IPS-11a (cell line): ENCODE measurements around the gene EDEM2.
"Not testable (repeated sequence)": the region's sequence is repeated elsewhere in the genome, so short reads cannot be mapped to it uniquely, and the experiment has no call there.

ENCODE experiments used
- H3K4me3 ChIP-seq: one replicate; pipeline ENCODE4 v1.5.1; 2013; ENCODE audit warnings: low read depth, low read length, control low read depth

Gene EDEM2

GRCh38 chr20:35168701-35169409 lies 21.7 kb upstream of the EDEM2 start:
- H3K4me3 ChIP-seq, result not testable (repeated sequence)

DNA sequence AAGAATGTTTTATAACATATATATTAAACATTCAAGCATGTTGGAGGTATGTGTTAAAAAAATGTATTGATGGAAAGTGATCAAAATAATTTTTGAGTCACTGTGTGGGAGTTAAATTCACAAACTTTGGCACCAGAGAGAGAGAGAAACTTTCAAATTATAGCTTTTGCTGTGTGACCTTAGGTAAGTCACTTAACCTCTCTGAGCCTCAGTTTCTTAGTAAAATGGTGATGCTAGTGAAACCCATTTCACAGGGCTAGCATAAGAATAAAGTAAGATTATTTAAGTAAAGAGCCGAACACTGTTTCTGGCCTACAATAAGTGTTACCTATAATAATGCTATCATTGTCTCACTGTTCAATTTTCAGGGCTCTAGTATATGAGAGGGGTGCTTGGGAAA lies 20.7 kb upstream of the EDEM2 start:
- H3K4me3 ChIP-seq, result no peak overlapping the region

GRCh38 chr20:35166242-35166830 lies 19.2 kb upstream of the EDEM2 start:
- no peak overlapping the region for H3K4me3 ChIP-seq

DNA sequence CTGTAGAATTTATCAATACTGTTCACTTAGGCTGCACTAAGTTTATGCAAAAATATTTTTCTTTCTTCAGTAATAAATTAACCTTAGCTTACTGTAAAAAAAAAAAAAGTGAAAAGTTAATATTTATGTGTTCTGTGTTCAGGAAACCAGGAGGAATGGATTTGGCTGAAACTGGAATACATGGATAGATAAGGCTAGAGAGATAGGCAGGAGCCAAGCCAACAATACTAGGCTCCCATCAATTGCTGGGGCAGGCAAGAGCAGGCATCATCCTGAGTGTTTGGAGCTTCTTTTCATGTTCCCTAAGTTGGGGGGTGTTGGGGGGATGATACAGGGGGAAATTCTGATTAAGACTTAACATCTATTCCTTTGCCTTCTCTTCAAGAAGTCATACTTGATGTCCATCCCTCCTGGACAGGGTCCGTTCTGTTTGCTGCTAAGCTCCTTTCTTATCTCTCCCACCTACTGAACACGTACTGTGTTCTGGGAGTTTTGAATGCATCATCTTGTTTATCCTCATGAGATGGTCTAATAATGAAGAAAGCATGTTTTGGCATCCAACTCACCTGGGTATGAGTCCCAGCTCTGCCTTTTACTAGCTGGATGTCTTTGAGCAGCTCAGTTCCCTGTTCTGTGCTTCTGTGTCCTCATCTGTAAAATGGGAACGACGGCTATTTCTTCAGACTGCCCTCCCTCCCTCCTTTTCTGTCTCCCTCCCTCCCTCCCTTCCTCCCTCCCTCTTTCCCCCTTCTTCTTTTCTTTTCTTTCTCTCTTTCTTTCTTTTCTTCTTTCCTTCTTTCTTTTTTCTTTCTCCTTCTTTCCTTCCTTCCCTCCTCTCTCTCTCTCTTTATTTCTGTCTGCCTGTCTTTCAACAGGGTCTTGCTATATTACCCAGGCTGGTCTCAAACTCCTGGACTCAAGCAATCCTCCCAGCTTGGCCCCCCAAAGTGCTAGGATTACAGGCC lies 18.4 kb upstream of the EDEM2 start:
- no peak overlapping the region for H3K4me3 ChIP-seq

DNA sequence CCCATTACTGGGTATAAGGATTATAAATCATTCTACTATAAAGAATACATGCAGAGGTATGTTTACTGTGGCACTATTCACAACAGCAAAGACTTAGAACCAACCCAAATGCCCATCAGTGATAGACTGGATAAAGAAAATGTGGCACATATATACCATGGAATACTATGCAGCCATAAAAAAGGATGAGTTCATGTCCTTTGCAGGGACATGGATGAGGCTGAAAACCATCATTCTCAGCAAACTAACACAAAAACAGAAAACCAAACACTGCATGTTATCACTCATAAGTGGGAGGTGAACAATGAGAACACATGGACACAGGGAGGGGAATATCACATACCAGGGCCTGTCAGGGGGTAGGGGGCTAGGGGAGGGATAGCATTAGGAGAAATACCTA lies 17.4 kb upstream of the EDEM2 start:
- H3K4me3 ChIP-seq, result not testable (repeated sequence)

GRCh38 chr20:35160341-35160740 lies 13.2 kb upstream of the EDEM2 start:
- H3K4me3 ChIP-seq, result not testable (repeated sequence)

DNA sequence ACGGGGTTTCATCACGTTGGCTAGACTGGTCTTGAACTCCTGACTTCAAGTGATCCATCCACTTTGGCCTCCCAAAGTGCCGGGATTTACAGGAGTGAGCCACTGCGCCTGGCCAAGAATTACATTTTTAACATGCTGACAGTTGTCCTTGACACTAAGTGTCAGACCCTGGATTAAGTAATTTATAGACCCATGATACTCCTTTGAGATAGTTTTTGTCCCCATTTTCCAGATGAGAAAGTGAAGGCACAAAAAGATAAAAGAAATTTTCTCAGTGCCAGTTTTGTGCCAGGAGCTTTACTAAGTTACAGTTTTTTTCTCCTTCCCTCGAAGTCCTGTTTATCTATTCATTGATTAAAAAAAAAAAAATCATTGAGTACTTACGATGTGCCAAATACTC lies 9.8 kb upstream of the EDEM2 start:
- H3K4me3 ChIP-seq, result no peak overlapping the region

DNA sequence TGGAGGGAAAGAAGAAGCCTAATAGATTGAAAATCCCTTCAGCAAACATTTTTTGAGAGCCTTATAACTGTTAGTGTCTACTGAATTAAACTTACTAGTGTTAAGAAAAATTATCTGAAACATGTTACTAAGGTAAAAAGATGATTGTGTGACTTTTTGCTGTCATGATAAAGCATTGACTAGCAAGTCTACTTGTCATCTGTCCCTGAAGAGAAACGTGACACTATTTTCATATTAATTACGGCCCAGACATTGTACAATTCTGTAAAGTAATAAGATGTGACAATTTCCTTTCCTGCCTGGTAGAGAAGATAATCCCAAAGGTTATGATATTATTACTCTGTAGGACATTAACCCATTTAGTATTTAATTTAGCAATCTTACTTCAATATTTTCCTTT lies 8.8 kb upstream of the EDEM2 start:
- no peak overlapping the region for H3K4me3 ChIP-seq

DNA sequence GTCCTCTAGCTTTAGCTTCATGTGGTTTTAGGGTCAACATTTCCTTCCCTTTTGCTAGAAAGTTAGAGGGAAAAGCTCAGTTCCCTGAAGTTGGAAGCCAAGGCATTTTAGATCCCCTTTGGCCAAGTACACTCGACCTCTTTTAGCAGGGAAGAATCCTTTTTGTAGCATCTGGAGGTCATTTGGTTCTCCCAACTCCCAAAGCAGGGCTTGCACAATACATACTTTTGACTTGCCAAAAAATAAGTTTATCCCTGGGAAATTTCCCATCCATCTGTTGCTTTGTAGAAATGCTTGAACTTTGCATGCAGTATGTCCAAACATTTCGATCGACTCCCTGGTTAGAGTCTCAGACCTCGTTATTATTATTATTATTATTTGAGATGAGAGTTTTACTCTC lies 4.6 kb upstream of the EDEM2 start:
- H3K4me3 ChIP-seq, result no peak overlapping the region

- no peak overlapping the region for H3K4me3 ChIP-seq
Observed at GRCh38 chr20:35150846-35151579, 3.9 kb upstream of the EDEM2 start.

GRCh38 chr20:35147575-35148071 lies 487 bp upstream of the EDEM2 start:
- peak overlapping the region; percentile 92 for H3K4me3 ChIP-seq

GRCh38 chr20:35146299-35146919 lies 727 bp downstream of the EDEM2 start:
- peak overlapping the region; percentile 92 for H3K4me3 ChIP-seq

- H3K4me3 ChIP-seq, result no peak overlapping the region
Observed at GRCh38 chr20:35145141-35145564, 2.0 kb downstream of the EDEM2 start.

- no peak overlapping the region for H3K4me3 ChIP-seq
Observed at GRCh38 chr20:35144694-35145093, 2.4 kb downstream of the EDEM2 start.

DNA sequence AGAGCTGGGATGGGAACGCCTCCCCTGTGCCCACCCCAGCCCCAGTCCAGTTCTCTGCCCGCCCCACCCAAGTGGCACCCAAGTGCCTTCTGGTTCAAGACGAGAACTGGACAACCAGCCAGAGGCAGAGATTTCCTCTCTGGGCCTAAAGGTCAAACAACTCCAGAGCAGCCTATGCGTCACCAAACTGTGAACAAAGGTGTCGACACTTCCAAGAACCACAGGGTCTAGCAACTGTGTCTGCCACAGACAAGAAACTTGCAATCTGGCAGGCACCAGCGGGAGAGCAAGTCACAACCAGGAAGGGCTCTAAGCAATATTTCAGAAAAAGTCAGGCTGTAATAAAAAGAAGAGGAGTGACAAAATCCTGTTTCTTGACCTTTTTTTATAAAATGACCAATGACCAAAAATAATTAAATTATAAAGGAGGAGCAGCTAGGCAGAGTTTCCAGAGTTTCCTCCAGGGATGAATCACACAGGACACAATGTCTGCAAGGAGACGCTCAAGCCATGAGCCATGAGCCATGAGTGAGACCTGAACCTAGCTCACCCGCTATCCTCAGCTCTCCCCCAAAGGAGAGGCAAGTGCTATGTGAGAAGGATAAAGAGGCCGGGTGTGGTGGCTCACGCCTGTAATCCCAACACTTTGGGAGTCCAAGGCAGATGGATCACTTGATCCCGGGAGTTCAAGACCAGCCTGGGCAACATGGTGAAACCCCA lies 11.1 kb downstream of the EDEM2 start:
- H3K4me3 ChIP-seq, result no peak overlapping the region

DNA sequence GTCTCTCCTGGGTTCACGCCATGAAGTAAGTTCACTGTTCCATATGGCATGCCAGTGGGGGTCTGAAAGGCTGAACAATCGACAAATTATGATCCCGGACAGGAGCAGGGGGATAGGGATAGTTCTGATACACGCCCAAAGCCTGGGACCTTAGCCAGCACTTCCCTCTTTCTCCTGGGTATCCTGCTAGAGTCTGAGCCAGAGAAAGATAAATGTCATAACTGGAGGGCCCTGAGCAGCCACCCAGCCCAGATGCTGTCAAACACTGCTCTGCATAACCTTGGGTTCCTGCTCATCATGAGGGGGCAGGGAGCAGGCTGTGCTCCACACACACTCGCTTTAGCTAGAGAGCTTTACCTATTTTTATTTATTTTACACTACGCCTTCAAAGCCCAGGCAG lies 12.3 kb downstream of the EDEM2 start:
- H3K4me3 ChIP-seq, result no peak overlapping the region

DNA sequence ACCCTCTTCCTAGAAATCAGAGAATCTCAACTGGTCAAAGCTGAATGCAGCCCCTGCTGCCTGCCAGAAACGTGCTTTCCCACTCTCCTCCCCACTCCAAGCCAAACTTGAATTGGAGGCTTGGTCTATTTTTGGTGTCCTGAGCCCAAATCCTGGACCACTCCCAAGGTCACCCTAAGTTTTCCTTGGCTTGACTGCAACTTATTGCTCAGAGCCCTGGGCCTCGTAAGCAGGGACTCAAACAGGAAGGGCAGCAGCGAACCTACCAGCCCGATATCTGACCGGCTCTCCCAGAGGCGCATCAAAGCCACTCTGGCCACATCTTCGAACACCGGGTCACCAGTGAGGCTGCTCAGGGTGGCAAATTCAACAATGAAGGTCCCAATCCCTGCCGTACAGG lies 12.7 kb downstream of the EDEM2 start:
- no peak overlapping the region for H3K4me3 ChIP-seq

GRCh38 chr20:35133735-35134134 lies 13.4 kb downstream of the EDEM2 start:
- no peak overlapping the region for H3K4me3 ChIP-seq

DNA sequence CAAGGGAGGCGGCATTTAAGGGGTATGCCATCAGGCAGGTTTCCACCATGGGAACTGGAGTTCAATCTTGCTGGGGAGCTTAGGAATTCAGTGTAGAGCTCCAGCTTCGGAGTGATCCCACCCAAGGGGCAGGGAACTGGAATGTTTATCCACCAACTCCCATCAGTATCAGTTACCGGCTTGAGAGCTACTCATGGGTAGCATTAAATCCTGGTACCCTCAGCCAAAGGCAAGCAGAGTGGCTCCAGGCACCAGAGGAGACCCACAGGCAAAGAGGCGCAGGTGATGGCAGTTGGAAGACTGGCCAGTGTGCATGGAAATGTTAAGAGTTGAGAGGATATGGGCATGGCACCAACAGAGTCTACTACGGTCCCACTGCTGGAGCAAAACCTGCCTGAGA lies 14.1 kb downstream of the EDEM2 start:
- H3K4me3 ChIP-seq, result no peak overlapping the region

DNA sequence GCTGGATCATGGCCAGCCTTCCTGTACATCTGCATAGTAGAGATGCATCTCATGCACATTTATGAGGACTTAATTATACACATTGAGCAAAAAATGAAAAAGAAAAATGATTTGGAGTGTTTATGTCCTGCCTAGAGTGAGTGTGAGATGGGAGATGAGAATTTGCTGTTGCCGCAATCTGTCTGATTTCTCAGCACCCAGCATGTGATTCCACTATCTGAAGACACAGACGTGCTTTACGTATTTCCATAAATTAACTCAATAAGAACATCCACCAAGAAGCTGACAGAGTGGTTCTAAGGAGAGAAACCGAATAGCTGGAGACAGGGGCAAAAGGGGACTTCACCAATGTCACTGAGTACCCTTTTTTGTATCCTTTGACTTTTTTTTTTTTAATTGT lies 15.2 kb downstream of the EDEM2 start:
- no peak overlapping the region for H3K4me3 ChIP-seq
